Inferior parietal cortex (tissue), 1 donor: ENCODE results near the gene KRT32.
"Not testable (repeated sequence)": the region's sequence is repeated elsewhere in the genome, so short reads cannot be mapped to it uniquely, and the experiment has no call there.

ENCODE experiments used
- DNase-seq: peaks from one replicate; pipeline ENCODE4 v3.0.0-alpha.2; 2016; ENCODE audit errors: extremely low spot score

KRT32 gene

DNA sequence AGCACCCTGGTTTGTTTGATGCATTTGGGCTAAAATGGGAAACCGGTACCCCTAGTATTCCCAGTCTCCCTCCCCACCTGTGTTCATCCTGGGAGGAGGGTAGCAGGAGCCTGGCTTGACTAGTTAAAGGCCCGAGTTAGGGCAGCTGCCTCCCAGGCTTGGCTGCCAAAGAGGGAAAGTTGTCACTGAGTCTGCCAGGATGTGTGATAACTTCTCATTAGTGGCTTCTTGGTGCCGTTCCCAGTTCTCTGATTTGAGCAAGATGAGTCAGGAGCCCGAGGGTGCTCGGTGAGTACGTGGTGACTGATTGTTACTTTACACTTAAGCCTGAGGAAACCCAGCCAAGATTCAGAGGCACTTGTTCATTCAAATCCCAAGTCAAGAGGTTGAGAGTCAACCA is 2.5 kb downstream of the KRT32 start:
- peak; percentile 66 for DNase-seq

- DNase-seq: no peak
These were observed 3.0 kb downstream of the KRT32 start for GRCh38 chr17:41464173-41464572.

DNA sequence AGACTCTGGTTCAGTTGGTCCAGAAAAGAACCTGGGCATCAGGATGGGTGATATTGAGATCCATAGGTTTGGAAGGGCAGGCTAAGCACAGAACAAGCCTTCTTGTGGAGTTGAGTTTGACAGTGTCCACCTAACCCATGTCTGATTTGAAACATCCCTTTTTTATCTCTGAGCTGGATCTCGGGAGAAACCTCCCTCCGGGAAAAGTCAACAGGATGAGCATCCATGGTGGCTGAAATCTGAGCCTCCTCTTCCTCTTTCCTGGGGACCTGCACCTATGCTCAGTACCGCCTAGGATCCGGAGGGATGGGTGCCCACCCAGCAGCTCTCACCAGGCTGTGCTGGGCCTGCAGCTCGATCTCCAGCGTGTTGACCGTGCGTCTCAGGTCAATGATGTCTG is 3.4 kb downstream of the KRT32 start:
- DNase-seq: no peak

DNA sequence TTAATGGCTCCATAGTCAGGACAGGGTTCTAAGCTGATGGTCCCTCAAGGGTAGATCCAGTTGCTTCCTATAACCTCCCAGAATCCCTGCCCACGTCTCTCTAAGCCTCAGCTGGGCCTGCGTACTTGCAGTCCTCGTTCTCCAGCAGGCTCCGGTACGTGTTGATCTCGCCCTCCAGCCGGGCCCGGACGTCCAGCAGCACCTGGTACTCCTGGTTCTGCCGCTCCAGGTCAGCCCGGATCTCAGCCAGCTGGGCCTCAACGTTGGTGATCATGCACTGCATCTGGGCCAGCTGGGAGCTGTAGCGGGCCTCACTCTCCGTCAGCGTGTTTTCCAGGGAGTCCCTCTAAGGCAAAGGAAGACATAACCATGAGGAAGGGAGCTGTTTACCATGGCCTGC is 4.5 kb downstream of the KRT32 start:
- no peak for DNase-seq

GRCh38 chr17:41457676-41458075 is 9.5 kb downstream of the KRT32 start:
- DNase-seq: no peak

DNA sequence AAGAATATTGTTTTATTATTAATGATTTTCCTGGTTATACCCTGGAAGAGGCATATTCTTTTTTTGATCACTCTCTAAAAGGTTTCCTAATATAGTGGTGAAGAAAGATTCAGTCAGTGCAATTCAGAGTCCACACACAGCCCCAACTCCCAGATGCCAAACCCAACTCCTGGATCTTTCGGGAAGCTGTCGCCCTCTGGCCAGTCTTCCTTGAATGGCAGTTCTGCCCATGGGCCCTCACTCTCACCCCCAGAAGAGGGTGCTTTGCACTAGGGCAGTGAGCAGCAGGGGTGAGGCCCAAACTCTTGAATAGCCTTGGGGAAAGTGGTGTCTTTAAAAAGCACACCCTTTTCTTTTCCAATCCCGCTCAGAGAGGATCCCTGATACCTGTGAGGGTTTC is 11.0 kb downstream of the KRT32 start:
- DNase-seq: no peak

GRCh38 chr17:41455236-41455635 is 11.9 kb downstream of the KRT32 start:
- DNase-seq: no peak

DNA sequence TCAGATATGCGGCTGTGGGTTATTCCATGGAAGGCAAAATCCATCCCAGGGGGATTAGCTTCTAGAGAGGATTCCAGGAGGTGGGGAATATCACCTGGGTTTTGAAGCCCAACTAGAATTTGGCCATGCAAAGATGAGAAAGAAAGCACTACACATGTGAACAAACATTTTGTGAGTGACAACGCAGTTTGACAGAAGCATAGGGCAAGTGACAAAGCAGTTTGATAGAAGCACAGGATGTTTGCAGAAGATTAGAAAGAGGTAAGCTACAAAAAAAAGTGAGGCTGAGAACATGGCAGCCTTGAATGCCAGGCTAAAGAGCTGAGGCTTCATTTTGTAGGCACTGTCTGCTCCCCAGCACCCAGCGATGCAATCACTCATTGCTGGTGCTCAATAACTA is 14.1 kb downstream of the KRT32 start:
- DNase-seq: no peak

DNA sequence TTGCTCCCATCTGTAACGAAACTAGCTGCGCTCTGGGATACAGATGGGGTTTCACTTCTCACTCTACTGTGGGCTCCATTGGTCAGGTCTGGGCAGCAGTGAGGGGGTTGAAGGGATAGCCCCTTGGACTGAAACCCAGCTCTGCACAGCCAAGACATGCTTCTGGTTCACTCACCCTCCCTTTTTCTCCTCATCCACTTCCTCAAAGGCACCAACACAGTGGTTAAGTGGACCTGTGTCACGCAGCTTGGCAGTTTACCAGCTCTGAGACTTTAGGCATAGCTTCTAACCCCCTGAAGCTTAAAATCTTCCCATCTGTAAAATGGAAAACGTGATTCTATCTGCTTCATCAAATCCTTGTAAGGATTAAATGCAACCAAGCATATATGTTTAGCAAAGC is 14.9 kb downstream of the KRT32 start:
- DNase-seq: no peak

GRCh38 chr17:41451154-41451728 is 15.9 kb downstream of the KRT32 start:
- DNase-seq: no peak

DNA sequence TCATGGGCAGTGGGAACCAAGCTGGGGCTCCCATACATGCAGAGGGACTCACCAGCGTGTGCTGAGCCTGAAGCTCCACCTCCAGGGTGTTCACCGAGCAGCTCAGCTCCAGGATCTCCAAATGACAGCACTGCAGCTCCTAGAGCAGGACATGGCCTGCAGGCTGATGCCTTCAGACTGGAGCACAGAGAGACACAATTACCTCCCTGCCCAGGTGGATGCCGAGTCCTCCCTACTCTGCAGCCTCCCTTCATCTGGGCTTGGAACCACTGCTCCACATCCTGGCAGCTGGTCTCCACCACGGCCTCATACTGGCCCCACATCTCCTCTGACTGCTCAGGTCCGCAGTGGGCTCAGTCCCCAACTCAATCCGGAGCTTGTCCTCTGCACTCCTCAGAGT is 18.2 kb downstream of the KRT32 start:
- DNase-seq: no peak

GRCh38 chr17:41448506-41448905 is 18.7 kb downstream of the KRT32 start:
- no peak for DNase-seq

- no peak for DNase-seq
These were observed 20.4 kb downstream of the KRT32 start for GRCh38 chr17:41446806-41447205.

DNA sequence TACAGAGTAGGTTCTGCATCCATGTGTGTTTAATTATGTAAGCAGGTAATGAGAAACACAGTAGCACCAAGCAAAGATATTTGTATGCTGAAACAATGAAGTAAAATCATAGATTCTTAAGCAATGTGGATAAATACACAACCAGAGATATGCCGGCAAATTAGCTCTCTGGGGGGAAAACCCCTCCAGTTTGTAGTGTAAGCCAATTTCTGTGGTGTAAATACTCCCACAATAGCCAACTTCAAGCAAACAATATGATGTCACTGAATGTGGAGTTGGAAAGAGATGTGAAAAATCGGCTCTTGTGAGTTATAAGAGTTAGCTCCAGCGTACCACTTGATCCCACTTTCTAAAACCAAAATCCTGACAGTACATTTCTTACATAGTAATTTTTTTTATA is 22.5 kb downstream of the KRT32 start:
- no peak for DNase-seq

DNA sequence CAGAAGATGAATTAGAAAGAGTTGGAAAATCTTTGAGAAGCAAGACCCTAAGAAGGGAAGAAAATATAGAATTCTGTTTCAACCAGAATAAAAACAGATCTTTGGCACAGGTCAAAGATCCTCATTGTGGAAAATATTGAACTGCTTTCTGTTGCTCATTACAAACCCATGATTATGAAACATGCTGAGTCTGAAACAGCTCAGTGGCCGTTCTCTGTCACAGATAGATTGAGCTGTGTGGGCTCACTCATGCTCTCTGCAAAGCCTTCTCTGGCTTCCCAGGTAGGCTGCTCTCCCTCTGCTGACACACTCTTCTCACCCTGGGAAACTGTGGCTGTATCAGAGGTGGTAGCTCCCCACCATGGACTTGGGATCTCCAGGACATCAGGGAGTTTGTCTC is 23.0 kb downstream of the KRT32 start:
- DNase-seq: no peak

GRCh38 chr17:41442739-41443138 is 24.4 kb downstream of the KRT32 start:
- DNase-seq: no peak

- DNase-seq: no peak
These were observed 26.6 kb downstream of the KRT32 start, which contains the start of gene KRT38 for GRCh38 chr17:41440531-41441033. TSS of gene KRT38 (minus strand) at chr17:41440983. CDS start at chr17:41440921, 62 bp downstream.

GRCh38 chr17:41439375-41439774 is 27.8 kb downstream of the KRT32 start:
- DNase-seq: no peak

DNA sequence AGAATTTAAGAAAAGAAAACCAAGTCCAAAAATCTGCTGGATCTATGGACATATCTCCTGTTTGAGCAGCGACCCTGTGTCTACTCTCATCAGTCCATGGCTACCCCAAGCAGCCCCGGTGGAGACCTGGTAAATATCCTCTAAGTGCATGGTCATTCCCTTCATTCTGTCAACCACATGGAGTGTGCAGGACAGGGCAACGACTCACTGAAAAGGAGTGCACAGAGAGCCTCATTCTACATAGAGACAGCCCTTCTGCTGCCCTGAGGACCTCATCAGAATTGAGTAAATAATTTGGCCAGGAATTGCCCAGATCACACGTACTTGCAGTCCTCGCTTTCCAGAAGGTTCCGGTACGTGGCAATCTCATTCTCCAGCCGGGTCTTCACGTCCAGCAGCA is 29.4 kb downstream of the KRT32 start:
- no peak for DNase-seq

DNA sequence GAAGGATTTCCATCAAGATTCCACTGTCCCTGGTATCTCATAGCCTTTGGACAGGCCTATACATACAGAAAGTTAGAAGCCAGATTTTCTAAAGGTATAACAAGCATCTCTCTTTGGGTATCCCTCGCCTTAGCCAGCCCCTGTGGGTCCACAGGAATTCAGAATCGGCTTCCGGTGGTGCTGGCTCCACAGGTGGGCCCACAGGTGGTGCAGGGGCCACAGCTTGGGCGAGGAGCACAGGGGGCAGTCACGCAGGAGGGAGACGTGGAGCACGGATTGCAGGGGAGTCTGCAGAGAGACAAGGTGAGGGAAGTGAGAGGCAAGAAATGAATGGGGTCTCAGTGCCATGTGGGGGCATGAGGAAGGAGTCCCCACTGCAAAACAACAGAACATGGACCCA is 29.9 kb downstream of the KRT32 start:
- DNase-seq: no peak

DNA sequence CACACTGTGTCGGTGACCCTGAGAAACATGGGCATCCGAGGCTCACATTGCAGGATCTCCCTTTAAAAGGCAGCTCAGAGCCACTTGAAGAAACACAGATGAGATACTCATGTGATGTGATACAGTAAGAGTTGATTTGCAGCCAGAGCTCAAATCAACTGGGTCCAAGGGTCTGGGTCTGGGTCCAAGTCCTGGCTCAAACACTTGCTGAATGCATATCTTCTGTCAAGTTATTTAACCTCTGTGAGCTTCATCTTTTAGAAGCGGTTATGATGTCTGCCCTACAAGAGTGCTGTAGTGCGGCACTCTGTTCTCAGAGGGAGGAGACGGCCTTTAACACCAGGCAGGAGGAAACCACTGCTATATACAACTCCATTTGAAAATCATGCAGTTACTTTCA is 32.8 kb downstream of the KRT32 start:
- no peak for DNase-seq

- DNase-seq: no peak
These were observed 33.2 kb downstream of the KRT32 start for GRCh38 chr17:41434005-41434404.

DNA sequence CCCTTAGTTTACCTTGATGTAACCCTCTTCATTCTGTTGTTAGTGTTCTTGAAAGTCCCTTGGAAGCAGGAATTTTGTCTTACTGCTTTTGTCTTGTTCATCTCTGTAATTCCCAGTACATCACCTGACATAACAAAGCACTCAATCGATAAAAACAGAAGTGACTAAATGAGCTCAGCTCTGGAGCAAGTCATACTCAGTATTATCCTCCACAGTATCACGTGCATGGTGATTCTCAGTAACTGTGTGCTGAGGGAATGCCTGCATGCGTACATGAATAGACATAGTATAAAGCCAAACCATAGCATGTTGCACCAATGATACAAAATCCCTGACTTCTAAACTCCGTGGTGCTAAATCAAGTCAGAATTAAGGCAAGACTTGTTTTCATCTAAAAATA is 33.6 kb downstream of the KRT32 start:
- no peak for DNase-seq

DNA sequence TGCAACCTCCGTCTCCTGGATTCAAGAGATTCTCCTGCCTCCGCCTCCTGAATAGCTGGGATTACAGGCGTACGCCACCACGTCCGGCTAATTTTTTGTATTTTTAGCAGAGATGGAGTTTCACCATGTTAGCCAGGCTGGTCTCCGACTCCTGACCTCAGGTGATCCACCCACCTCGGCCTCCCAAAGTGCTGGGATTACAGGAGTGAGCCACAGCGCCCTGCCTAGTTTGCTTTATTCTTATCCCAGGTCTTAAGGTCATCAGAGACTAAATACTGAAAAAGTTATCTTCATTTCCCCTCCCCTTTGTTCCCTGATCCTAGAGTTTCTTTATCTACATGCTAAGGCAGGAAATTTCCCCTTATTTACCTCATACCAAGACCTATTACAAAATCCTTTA is 36.8 kb downstream of the KRT32 start:
- not testable (repeated sequence) for DNase-seq
